ENCODE results near the gene SCD. TPM values are rescaled to one million over a fixed set of nuclear protein-coding genes. Genes with fewer than 3 reads are reported as not detected.

The SCD gene
- total and polyA plus RNA-seq, 2 of the 13 experiments (the other 11 are each of a cell fraction or from before 2014, with no cell fraction given): 492 to 512 TPM

DNA sequence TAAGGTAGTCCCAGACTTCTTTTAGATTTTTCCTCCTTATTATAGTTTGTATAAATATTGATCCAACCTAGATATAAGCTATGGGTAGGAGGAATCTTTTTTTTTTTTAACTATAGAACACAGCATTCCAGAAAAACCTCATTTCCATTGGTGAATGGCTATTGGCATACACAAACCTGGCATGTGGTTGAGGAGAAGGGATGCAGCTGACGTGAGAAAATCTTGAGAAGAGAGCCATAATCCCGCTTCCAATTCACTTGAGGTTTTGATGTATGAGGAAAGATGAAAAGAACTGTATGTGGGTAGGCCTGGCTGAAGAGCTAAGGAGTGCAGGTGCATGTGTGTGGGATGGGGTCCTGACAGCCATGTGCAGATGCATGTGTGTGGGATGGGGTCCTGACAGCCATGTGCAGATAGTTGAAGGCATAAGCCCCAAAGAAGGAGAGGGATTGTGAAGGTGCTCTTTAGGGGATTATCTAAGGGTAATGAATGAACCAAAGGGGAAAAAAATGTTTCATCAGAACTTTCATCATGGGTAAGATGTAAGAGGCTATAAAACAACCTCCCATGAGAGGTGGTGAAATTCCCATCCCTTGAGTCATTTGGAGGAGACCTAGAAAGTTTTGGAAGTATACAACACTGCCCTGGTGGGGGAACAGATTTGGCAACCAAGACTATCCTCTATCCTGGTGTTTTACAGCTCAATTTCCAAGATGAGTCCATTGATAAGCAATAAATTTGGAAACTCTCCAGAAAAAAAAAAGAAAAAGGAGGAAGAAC lies 13.2 kb upstream of the SCD start:
- 28% methylated on average over 2 of the region's 2 CpGs for WGBS (ENCODE audit: low lambda C conversion rate)
- ATAC-seq (no peak), DNase-seq (ENCODE audit: low spot score) (no peak), FAIRE-seq (no peak)
- Histone ChIP-seq H3K27ac (ENCODE audit: extremely low read length, insufficient read depth, low read length) (no peak overlapping the region), H3K9ac (ENCODE audit: insufficient read depth, low read depth, low read length) (no peak overlapping the region), H3K4me2 (ENCODE audit: low read depth, low read length) (no peak overlapping the region), H3K4me1 (ENCODE audit: insufficient read depth, low read length) (peaks cover 22% of the 10 kb centered on the region), H3K36me3 (replicated peaks in 1 of 2; ENCODE audit: control insufficient read depth in 1 of 2, insufficient read depth in 2 of 2, low read length in 2 of 2) (no peaks in the 10 kb centered on the region), H4K20me1 (ENCODE audit: insufficient read depth, low read length) (no peaks in the 10 kb centered on the region), H3K9me3 (ENCODE audit: low read length) (no peaks in the 10 kb centered on the region), H3K79me2 (ENCODE audit: insufficient read depth, low read length) (no peaks in the 10 kb centered on the region), H2AFZ (ENCODE audit: low read length) (no peak overlapping the region), H3K27me3 (ENCODE audit: control insufficient read depth in 1 of 2, insufficient read depth in 2 of 2, low read length in 2 of 2) (peaks cover 0 to 17% of the 10 kb centered on the region in 2 experiments; a peak in 2 of 5 replicates), H3K4me3 (replicated peaks in 1 of 3; ENCODE audit: insufficient read depth in 1 of 3, low read depth in 2 of 3, low read length in 3 of 3) (no peak overlapping the region)
- in situ Hi-C loops (cut with HindIII; ENCODE audit: extremely low pct_ligation_motif_present, low pct_unique_long_range_greater_than_20kb): loop anchor here (25.0 kb wide), 1 partner anchor 553 kb away; no protein-coding TSS in a partner anchor
- BruUV-seq (replicated peaks): no TSS peak
- intact Hi-C loops (cut with micrococcal nuclease; ENCODE audit: unreplicated experiment): no loop called here
- no peak for TF ChIP-seq ZFP62 (CRISPR knock-in tag; IDR thresholded peaks at IDR 0.05)
- peak; percentile 56; the same call in 1 of the 2 replicates for TF ChIP-seq MNT (IDR thresholded peaks at IDR 0.05)
- TF ChIP-seq, protein P1, sequence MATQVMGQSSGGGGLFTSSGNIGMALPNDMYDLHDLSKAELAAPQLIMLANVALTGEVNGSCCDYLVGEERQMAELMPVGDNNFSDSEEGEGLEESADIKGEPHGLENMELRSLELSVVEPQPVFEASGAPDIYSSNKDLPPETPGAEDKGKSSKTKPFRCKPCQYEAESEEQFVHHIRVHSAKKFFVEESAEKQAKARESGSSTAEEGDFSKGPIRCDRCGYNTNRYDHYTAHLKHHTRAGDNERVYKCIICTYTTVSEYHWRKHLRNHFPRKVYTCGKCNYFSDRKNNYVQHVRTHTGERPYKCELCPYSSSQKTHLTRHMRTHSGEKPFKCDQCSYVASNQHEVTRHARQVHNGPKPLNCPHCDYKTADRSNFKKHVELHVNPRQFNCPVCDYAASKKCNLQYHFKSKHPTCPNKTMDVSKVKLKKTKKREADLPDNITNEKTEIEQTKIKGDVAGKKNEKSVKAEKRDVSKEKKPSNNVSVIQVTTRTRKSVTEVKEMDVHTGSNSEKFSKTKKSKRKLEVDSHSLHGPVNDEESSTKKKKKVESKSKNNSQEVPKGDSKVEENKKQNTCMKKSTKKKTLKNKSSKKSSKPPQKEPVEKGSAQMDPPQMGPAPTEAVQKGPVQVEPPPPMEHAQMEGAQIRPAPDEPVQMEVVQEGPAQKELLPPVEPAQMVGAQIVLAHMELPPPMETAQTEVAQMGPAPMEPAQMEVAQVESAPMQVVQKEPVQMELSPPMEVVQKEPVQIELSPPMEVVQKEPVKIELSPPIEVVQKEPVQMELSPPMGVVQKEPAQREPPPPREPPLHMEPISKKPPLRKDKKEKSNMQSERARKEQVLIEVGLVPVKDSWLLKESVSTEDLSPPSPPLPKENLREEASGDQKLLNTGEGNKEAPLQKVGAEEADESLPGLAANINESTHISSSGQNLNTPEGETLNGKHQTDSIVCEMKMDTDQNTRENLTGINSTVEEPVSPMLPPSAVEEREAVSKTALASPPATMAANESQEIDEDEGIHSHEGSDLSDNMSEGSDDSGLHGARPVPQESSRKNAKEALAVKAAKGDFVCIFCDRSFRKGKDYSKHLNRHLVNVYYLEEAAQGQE (IDR thresholded peaks at IDR 0.05; ENCODE audit: borderline replicate concordance in 1 of 2, low read depth in 1 of 2, low read length in 2 of 2): no peak
- no peak for TF ChIP-seq RELA (CRISPR knock-in tag; IDR thresholded peaks at IDR 0.05)
- TF ChIP-seq, protein P2, sequence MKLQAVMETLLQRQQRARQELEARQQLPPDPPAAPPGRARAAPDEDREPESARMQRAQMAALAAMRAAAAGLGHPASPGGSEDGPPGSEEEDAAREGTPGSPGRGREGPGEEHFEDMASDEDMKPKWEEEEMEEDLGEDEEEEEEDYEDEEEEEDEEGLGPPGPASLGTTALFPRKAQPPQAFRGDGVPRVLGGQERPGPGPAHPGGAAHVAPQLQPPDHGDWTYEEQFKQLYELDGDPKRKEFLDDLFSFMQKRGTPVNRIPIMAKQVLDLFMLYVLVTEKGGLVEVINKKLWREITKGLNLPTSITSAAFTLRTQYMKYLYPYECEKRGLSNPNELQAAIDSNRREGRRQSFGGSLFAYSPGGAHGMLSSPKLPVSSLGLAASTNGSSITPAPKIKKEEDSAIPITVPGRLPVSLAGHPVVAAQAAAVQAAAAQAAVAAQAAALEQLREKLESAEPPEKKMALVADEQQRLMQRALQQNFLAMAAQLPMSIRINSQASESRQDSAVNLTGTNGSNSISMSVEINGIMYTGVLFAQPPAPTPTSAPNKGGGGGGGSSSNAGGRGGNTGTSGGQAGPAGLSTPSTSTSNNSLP (IDR thresholded peaks at IDR 0.05; ENCODE audit: low read depth, low read length): no peak
- TF ChIP-seq PLSCR1 (CRISPR knock-in tag; IDR thresholded peaks at IDR 0.05; ENCODE audit: borderline replicate concordance): no peak
- TF ChIP-seq ATRX (CRISPR knock-in tag; IDR thresholded peaks at IDR 0.05; ENCODE audit: borderline replicate concordance): no peak
- TF ChIP-seq RERE (CRISPR knock-in tag; IDR thresholded peaks at IDR 0.05; ENCODE audit: low read depth): no peak
- CTCF ChIA-PET (ENCODE audit: low intra/inter-chr PET ratio, low total read pairs): no interaction called here
- POLR2A ChIA-PET: interaction anchor here (1.1 kb wide), 1 partner anchor 39 kb away, joined by 3 read pairs; no protein-coding TSS in a partner anchor
